GM21786 (cell line): ENCODE results near the gene PLXDC2.

ENCODE experiments used
- ATAC-seq: cut with Tn5 transposase; IDR thresholded peaks from one replicate; pipeline ENCODE4 v1.9.1; 2021; ENCODE audit not compliant: unreplicated experiment

PLXDC2 gene

GRCh38 chr10:20254078-20254477, 437.8 kb downstream of the PLXDC2 start:
- no peak for ATAC-seq

GRCh38 chr10:20254497-20254896, 438.3 kb downstream of the PLXDC2 start:
- no peak for ATAC-seq

GRCh38 chr10:20256969-20257368, 440.7 kb downstream of the PLXDC2 start:
- ATAC-seq: no peak

- ATAC-seq: no peak
Measured at GRCh38 chr10:20257422-20257821, 441.2 kb downstream of the PLXDC2 start.

- ATAC-seq: no peak
Measured at GRCh38 chr10:20265146-20265545, 448.9 kb downstream of the PLXDC2 start.

- ATAC-seq: no peak
Measured at GRCh38 chr10:20267734-20268133, 451.5 kb downstream of the PLXDC2 start.

- no peak for ATAC-seq
Measured at GRCh38 chr10:20271490-20271889, 455.3 kb downstream of the PLXDC2 start.

GRCh38 chr10:20272608-20273007, 456.4 kb downstream of the PLXDC2 start:
- ATAC-seq: no peak

GRCh38 chr10:20274571-20274970, 458.3 kb downstream of the PLXDC2 start:
- no peak for ATAC-seq

- ATAC-seq: no peak
Measured at GRCh38 chr10:20276127-20276979, 460.1 kb downstream of the PLXDC2 start.

GRCh38 chr10:20277820-20278219, 461.6 kb downstream of the PLXDC2 start:
- ATAC-seq: no peak

GRCh38 chr10:20281579-20281978, 465.3 kb downstream of the PLXDC2 start:
- no peak for ATAC-seq

GRCh38 chr10:20287586-20287985, 471.4 kb downstream of the PLXDC2 start:
- ATAC-seq: no peak

- ATAC-seq: no peak
Measured at GRCh38 chr10:20288060-20288459, 471.8 kb downstream of the PLXDC2 start.

GRCh38 chr10:20289070-20289828, 473.0 kb downstream of the PLXDC2 start:
- ATAC-seq: no peak

GRCh38 chr10:20298417-20298816, 482.2 kb downstream of the PLXDC2 start:
- no peak for ATAC-seq

GRCh38 chr10:20299034-20299736, 483.0 kb downstream of the PLXDC2 start:
- no peak for ATAC-seq

GRCh38 chr10:20300735-20301134, 484.5 kb downstream of the PLXDC2 start:
- ATAC-seq: no peak

GRCh38 chr10:20302033-20302432, 485.8 kb downstream of the PLXDC2 start:
- ATAC-seq: no peak

- no peak for ATAC-seq
Measured at GRCh38 chr10:20303453-20304152, 487.4 kb downstream of the PLXDC2 start.

GRCh38 chr10:20313665-20314064, 497.4 kb downstream of the PLXDC2 start:
- no peak for ATAC-seq
